G401 (cell line): ENCODE measurements around the gene ARMC10. TPM values are rescaled to one million over a fixed set of nuclear protein-coding genes. Genes with fewer than 3 reads are reported as not detected.
A peak's percentile ranks its signal among the peaks of the same experiment; 100 is the strongest.

ENCODE experiments used
- DNase-seq: peaks from one replicate; pipeline ENCODE4 v3.0.0-alpha.2; 2015; ENCODE audit warnings: low spot score
- in situ Hi-C: cut with HindIII; loops from 2 replicates; pipeline ENCODE4 v1.10.0; 2016; ENCODE audit warnings: low sequenced_read_pairs, mixed read lengths
- total RNA-seq: library from RNA; depleted of rRNA; stranded (reverse); fragments of >200 nt; shearing (Covaris generic); gene quantifications from 2 replicates; pipeline ENCODE4 v1.2.3, GENCODE V29; 2014; rRNA removed

Gene ARMC10
- total RNA-seq, 1 experiment from 2014 or later = 58.0 TPM

DNA sequence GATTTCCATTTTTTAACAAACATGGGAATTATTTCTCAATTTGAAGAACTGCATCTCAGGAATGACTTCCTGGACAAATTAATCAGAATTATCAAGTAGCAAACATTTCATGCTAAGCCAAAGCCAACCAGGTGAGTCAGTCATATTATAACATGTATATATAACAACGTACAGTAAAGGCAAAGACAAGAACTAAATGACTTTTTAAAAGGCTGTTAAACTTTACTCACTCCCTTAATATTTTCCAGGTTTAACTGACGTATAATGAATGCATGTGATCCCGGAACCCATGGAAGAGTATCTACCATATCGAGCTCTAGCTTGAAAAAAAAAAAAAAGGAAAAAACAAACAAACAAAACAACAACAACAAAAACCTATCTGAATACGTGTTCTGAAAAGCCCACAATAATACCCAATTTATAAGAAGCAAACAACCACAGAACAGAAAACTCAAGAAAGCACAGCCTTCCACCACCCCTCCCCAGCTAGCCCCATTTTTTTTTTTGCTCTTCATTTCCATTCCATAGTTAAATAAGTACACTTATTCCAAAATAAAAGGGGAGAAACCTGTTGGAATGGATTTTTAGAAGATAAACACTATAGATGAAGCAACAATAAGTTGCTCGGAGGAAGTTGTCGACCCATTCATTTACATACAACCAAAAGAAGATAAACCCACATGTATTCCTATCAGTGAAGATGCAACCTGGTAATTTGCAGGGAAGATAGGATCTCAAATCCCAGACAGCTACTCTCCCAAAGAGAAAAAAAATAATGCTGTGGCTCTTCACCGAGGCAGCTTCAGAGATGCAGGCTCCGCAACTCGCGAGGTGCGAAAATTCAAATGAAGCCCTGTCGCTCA lies 73.4 kb downstream of the ARMC10 start:
- DNase-seq = peak; percentile 47
- in situ Hi-C loops = no loop called here

Other genes with a start within 250 kb of the ARMC10 start
- gene LRRC17, start 162.1 kb upstream of the ARMC10 start, total RNA-seq = 0.58 and 2.1 TPM in 2 replicates
- gene FBXL13, start 344 bp upstream of the ARMC10 start, total RNA-seq = 1.7 and 4.7 TPM in 2 replicates
- gene NAPEPLD, start 74.0 kb downstream of the ARMC10 start, total RNA-seq = 5.0 and 5.8 TPM in 2 replicates
- gene PMPCB, start 222.3 kb downstream of the ARMC10 start, total RNA-seq = 123 and 157 TPM in 2 replicates